ENCODE data around the gene IDH3B. TPM values are rescaled to one million over a fixed set of nuclear protein-coding genes. Genes with fewer than 3 reads are reported as not detected.

The IDH3B gene
- total RNA-seq, 1 donor from 2014 or later = 67.0 TPM

- intact Hi-C loops (cut with DNase I) = no loop called here
- ATAC-seq (no peak), DNase-seq (ENCODE audit: low spot score) (no peak)
Observed at GRCh38 chr20:2633381-2633780, 30.6 kb downstream of the IDH3B start.

GRCh38 chr20:2631228-2631627 is 32.8 kb downstream of the IDH3B start:
- intact Hi-C loops (cut with DNase I) = no loop called here
- ATAC-seq (no peak), DNase-seq (ENCODE audit: low spot score) (no peak)

GRCh38 chr20:2626853-2627541 is 37.0 kb downstream of the IDH3B start:
- intact Hi-C loops (cut with DNase I) = no loop called here
- DNase-seq (ENCODE audit: low spot score) (no peak), ATAC-seq (no peak)

DNA sequence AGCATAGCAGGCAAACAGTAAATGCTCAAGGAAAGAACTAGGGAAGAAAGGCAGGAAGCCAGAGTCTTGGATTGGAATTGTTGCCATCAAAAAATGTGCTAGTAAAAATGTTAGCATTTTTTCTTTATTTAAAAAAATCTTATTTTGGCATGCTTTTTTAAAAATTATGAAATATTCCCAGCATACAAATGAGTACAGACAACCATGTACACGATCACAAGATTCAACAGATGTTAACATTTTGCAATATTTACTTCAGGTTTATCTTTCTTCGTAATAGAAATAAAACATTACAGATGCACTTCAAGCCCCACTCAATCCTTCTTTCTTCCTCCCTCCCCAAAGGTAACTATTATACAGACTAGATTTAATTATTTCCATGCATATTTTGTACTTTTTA is 39.0 kb downstream of the IDH3B start:
- intact Hi-C loops (cut with DNase I) = no loop called here
- DNase-seq (ENCODE audit: low spot score) (no peak), ATAC-seq (peak; percentile 44)

DNA sequence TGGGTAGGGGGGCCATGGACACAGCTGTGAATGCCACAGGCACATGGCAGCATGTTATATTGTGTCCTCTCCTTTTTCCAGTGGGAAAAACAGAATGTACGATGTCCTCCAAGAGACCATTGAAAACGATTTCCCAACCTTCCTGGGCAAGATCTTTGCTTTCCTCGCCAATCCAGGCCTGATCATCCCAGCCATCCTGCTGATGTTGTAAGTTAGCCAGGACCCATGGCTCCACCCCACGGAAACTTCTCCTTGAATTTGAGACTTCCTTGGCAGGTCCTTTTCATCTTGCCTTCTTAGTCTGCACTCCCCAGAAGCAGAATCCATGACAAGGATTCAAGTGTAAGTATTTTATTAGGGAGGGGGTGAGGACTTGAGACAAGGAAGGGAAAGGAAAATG is 39.8 kb downstream of the IDH3B start:
- ATAC-seq (peak; percentile 85), DNase-seq (ENCODE audit: low spot score) (no peak)
- intact Hi-C loops (cut with DNase I) = loop anchor here (5.0 kb wide), 1 partner anchor 1362 kb away; no protein-coding TSS in a partner anchor

- intact Hi-C loops (cut with DNase I) = loop anchor here (5.0 kb wide), 1 partner anchor 1358 kb away; no protein-coding TSS in a partner anchor
- DNase-seq (ENCODE audit: low spot score) (no peak), ATAC-seq (no peak)
Observed at GRCh38 chr20:2619961-2620595, 43.9 kb downstream of the IDH3B start.

- ATAC-seq (no peak), DNase-seq (ENCODE audit: low spot score) (no peak)
- intact Hi-C loops (cut with DNase I) = no loop called here
Observed at GRCh38 chr20:2619337-2619736, 44.7 kb downstream of the IDH3B start.

- intact Hi-C loops (cut with DNase I) = no loop called here
- no peak for DNase-seq (ENCODE audit: low spot score)
- no peak for ATAC-seq
Observed at GRCh38 chr20:2618815-2619214, 45.2 kb downstream of the IDH3B start.

DNA sequence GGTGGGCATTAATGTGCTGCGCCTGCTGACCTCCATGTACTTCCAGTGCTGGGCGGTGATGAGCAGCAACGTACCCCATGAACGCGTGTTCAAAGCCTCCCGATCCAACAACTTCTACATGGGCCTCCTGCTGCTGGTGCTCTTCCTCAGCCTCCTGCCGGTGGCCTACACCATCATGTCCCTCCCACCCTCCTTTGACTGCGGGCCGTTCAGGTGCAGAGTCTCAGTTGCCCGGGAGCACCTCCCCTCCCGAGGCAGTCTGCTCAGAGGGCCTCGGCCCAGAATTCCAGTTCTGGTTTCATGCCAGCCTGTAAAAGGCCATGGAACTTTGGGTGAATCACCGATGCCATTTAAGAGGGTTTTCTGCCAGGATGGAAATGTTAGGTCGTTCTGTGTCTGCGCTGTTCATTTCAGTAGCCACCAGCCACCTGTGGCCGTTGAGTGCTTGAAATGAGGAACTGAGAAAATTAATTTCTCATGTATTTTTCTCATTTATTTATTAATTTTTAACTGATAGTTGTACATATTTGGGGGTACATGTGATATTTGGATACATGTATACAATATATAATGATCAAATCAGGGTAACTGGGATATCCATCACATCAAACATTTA is 46.8 kb downstream of the IDH3B start:
- intact Hi-C loops (cut with DNase I) = no loop called here
- ATAC-seq = no peak
- no peak for DNase-seq (ENCODE audit: low spot score)

- no peak for ATAC-seq
- intact Hi-C loops (cut with DNase I) = no loop called here
- DNase-seq (ENCODE audit: low spot score) = no peak
Observed at GRCh38 chr20:2616634-2617033, 47.4 kb downstream of the IDH3B start.

DNA sequence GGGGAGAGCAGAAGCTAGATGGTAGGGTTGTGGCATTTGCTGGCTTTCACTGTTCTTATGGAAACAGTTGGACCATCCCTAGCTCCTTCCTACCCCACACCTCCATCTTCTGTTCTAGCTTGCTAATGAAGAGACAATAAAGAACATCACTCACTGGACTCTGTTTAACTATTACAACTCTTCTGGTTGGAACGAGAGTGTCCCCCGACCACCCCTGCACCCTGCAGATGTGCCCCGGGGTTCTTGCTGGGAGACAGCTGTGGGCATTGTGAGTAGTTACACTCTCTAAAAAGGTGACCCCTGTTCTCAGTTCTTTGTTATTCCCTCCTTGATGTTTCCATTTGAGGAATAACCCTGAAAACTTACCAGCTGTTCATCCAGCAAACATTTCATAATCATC is 51.9 kb downstream of the IDH3B start:
- DNase-seq (ENCODE audit: low spot score) (no peak), ATAC-seq (no peak)
- intact Hi-C loops (cut with DNase I) = no loop called here

DNA sequence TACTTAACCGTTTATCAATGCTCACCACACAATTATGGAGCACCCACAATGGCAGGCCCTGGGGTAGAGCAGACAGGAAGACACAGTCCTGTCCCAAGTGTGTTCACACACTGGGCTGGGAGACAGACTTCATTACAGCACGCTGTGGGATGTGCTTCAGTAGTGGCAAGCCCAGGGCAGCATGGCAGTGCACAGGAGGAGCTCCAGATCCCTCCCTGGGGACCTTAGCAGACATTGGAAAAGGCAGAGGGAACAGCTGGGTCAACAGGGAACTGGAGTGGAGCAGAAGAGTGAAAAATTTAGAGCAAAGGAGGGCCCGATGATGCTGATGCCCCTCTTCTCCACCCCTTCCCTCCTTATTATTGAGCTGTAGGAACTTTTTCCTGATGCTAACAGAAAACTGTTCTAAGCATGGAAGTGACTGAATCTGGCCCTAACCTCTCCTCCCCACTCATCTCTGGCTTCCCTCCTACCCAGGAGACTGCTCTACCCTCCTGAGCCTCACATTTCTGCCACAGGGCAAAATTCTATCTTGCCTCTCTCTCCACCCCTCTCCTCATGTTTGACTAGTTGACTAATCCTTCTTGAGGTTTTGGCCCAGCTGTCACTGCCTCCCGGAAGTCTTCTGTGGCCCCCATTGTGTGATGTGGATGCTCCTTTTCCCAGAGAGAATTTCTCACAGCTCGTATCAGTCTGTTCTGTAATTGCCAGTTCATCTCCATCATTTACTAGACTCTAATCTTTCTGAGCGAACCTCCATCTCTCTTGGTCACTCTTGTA is 52.9 kb downstream of the IDH3B start:
- no peak for DNase-seq (ENCODE audit: low spot score)
- intact Hi-C loops (cut with DNase I) = no loop called here
- no peak for ATAC-seq

GRCh38 chr20:2610326-2610725 is 53.7 kb downstream of the IDH3B start:
- DNase-seq (ENCODE audit: low spot score) = no peak
- no peak for ATAC-seq
- intact Hi-C loops (cut with DNase I) = no loop called here

Small RNA genes within 50 kb of the gene (microRNA-seq; reads per million reads assigned to microRNA genes)
- gene MIR1292 = 5.1 reads per million, percentile 11 among the genes with 10 or more reads in this experiment

Other genes starting within 250 kb of the IDH3B start
- gene SNRPB, start 193.4 kb downstream of the IDH3B start, total RNA-seq = 64.3 TPM
- gene ZNF343, start 155.3 kb downstream of the IDH3B start, total RNA-seq = 16.3 TPM
- gene TMC2, start 127.6 kb downstream of the IDH3B start, total RNA-seq = 0.22 TPM
- gene NOP56, start 11.6 kb downstream of the IDH3B start, total RNA-seq = 97.4 TPM
- 15.3 TPM for gene EBF4, start 28.6 kb upstream of the IDH3B start, total RNA-seq
- gene CPXM1, start 136.4 kb upstream of the IDH3B start, total RNA-seq = 5.9 TPM
- gene C20orf141, start 150.8 kb upstream of the IDH3B start, total RNA-seq = not detected
- gene TMEM239, start 152.1 kb upstream of the IDH3B start, total RNA-seq = not detected
- gene PCED1A, start 176.4 kb upstream of the IDH3B start, total RNA-seq = 40.4 TPM
- gene VPS16, start 176.5 kb upstream of the IDH3B start, total RNA-seq = 40.0 TPM
- 81.7 TPM for gene PTPRA, start 209.3 kb upstream of the IDH3B start, total RNA-seq

All from sciatic nerve (tissue), 2 donors.